Activated CD4-positive, alpha-beta T cell treated with anti-CD3 and anti-CD28 coated beads, Interleukin-2, amount 10 ng/mL, durations not matched to agents 7 days and 5 days (primary cell): Measurements from ENCODE around the gene TMEM89. TPM values are rescaled to one million over a fixed set of nuclear protein-coding genes. Genes with fewer than 3 reads are reported as not detected.

Experiments used
- CTCF ChIA-PET: fragments of 350-600 bp; sonication (Branson Sonifier 250); formaldehyde crosslinking; loops from one replicate; lab custom pipeline; 2021; ENCODE audit warnings: antibody characterized with exemption; lab: Charles Lee
- POLR2A ChIA-PET: fragments of 350-600 bp; sonication (Branson Sonifier 250); formaldehyde crosslinking; loops from one replicate; lab custom pipeline; 2021; ENCODE audit warnings: antibody characterized with exemption; lab: Charles Lee
- DNase-seq: peaks from one replicate; pipeline ENCODE4 v3.0.0-alpha.2; 2020
- H3K27ac Mint-ChIP-seq: one replicate; pipeline ENCODE4 v1.8.0; 2021; ENCODE audit warnings: mild to moderate bottlenecking, moderate library complexity, mixed read lengths
- H3K27me3 Mint-ChIP-seq: one replicate; pipeline ENCODE4 v1.8.0; 2021; ENCODE audit warnings: mixed read lengths
- H3K36me3 Mint-ChIP-seq: one replicate; pipeline ENCODE4 v1.8.0; 2021; ENCODE audit warnings: low read depth, mixed read lengths
- H3K4me1 Mint-ChIP-seq: one replicate; pipeline ENCODE4 v1.8.0; 2021; ENCODE audit warnings: mixed read lengths
- H3K4me3 Mint-ChIP-seq: one replicate; pipeline ENCODE4 v1.8.0; 2021; ENCODE audit warnings: mild to moderate bottlenecking, moderate library complexity, mixed read lengths
- H3K9me3 Mint-ChIP-seq: one replicate; pipeline ENCODE4 v1.8.0; 2021; ENCODE audit warnings: mixed read lengths
- total RNA-seq, 2 experiments: library from RNA; stranded (reverse); gene quantifications; one replicate each; pipeline ENCODE4 v1.2.3, GENCODE V29; 2021

TMEM89 gene
- total RNA-seq, 2 experiments from 2014 or later: 0.32 to 0.33 TPM

DNA sequence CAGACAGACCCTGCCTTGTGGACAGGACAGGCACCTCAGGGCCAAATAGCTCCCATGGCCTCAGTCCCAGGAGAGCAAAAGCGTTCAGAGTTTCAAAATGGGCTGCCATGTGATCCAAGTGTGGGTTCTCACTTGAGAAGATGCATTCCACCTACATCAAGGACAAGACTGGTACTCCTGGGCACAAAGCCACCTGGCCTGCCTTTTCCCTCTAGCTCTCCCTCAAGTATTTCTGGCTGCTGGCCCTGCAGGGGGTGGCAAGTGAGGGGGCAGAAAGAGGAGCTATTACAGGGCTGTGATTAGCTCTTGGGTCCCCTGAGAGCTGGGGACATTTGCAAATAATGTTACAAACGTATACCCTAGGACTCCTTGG lies 20.0 kb downstream of the TMEM89 start:
- Mint-ChIP-seq H3K27ac (no peak overlapping the region), H3K4me3 (no peak overlapping the region), H3K27me3 (no peaks in the 10 kb centered on the region), H3K9me3 (no peaks in the 10 kb centered on the region), H3K36me3 (peaks cover 33% of the 10 kb centered on the region), H3K4me1 (no peaks in the 10 kb centered on the region)
- ChIA-PET CTCF (interaction anchor here (0.6 to 1.0 kb wide), 5 partner anchors 10 to 599 kb away, joined by 3 to 5 read pairs (median 3); no protein-coding TSS in a partner anchor), POLR2A (interaction anchor here (0.6 kb wide), 1 partner anchor 46 kb away, joined by 6 read pairs; no protein-coding TSS in a partner anchor)
- DNase-seq: no peak

DNA sequence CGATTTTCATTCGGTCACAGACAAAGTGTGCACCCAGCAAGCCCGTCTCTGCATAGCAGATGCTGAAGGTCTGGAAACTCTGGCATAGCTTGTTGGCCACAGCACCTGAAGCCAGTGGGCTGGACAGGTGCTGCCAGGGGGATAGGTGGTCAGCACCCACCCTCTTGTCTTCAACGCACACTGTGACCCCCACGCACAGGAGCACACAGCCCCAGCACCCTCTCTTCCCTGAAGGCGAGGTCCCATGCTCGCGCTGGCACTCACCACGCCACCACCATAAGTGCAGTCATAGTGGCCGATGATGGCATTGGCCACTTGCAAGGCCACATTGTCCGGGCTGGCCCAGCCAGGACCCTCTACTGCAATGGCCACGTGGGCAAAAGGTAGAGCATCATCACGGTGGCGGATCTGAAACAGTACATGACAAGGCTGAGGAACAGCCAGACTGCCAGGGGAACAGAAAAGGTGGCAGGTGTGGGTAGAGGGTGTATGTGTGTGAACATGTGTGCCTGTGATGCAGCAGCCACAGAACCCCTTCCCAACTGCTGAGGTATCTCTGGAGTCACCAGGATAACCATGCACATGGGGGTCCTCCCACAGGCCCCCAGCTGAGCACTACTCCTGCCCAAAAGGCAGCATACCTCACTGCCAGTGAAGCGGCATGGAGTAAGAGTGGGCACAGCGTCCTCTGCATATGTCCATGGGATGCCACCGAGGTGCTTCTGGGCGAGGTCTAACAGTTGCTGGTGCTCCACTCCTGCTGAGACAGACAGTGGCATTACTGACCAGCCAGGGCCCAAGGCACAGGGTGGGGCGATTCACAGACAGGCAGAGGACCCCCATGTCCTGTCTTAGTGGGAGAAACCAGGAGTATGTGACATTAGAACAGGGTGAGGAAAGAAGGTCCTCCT lies 20.6 kb downstream of the TMEM89 start:
- Mint-ChIP-seq H3K4me3 (no peak overlapping the region), H3K27me3 (peaks cover 3% of the 10 kb centered on the region), H3K4me1 (no peaks in the 10 kb centered on the region), H3K9me3 (no peaks in the 10 kb centered on the region), H3K27ac (no peak overlapping the region), H3K36me3 (peaks cover 33% of the 10 kb centered on the region)
- no peak for DNase-seq
- POLR2A ChIA-PET: no interaction called here
- CTCF ChIA-PET: interaction anchor here (0.6 kb wide), 1 partner anchor 134 kb away, joined by 3 read pairs; no protein-coding TSS in a partner anchor

DNA sequence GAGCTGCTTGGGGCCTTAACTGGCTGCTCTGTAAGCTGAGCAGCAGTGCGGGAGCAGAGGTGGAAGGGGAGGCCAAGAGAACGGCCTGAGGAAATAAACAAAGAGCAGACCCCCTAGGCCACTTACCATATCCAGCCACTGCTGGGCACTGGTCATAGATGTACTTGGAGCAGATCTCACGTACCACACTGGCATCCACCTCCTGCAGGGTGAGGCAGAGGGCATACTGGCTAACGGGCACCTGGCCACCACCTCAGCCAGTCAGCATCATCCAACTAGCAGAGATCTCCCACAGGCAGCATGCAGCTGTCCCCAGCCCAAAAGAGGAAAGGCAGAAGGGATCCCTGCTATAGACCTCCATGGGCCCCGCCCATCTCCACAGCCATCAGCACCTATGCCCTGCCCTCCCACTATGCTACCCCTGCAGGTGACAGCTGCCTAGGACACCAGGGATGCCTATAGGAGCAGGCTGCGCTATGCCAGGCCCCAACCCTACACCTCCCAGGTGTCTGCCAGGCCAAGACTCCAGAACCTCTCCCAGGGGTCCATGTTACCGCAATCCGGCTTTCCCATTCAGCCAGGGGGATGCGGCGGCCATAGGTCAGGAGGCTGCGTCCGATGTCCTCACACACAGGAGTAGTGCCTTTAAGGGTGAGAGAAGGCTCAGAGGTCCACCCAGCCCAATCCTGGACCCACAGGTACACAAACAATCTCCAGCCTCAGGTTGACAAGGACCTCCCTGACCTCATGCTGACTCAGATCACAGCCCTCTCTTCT lies 21.9 kb downstream of the TMEM89 start:
- POLR2A ChIA-PET: no interaction called here
- CTCF ChIA-PET: no interaction called here
- H3K36me3 Mint-ChIP-seq: peaks cover 25% of the 10 kb centered on the region
- H3K4me1 Mint-ChIP-seq: no peaks in the 10 kb centered on the region
- no peak overlapping the region for H3K27ac Mint-ChIP-seq
- DNase-seq: no peak
- peaks cover 14% of the 10 kb centered on the region for H3K27me3 Mint-ChIP-seq
- no peaks in the 10 kb centered on the region for H3K9me3 Mint-ChIP-seq
- no peak overlapping the region for H3K4me3 Mint-ChIP-seq

DNA sequence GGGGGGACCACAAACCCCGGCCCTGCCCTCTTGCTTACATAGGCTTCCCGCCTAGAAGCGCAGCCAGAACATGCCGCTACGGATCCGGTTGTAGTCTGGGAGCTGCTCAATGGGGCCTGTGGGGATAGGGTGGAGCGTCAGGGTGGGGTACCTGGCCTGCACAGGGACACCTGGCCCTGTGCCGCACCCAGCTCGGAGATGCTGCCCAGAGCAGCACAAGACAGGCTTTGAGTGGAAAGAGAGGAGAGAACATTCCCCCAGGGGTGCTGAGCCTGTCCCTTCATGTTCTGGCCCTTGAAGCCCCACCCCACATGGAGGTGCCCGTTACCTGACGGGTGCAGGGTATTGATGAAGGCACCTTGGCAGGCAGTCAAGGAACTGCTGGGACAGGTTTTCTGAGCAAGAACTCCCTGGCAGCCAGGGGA lies 22.5 kb downstream of the TMEM89 start:
- ChIA-PET CTCF (no interaction called here), POLR2A (no interaction called here)
- peaks cover 19% of the 10 kb centered on the region for H3K36me3 Mint-ChIP-seq
- peaks cover 20% of the 10 kb centered on the region for H3K27me3 Mint-ChIP-seq
- H3K4me1 Mint-ChIP-seq: no peaks in the 10 kb centered on the region
- H3K4me3 Mint-ChIP-seq: no peak overlapping the region
- H3K27ac Mint-ChIP-seq: no peak overlapping the region
- no peaks in the 10 kb centered on the region for H3K9me3 Mint-ChIP-seq
- no peak for DNase-seq

DNA sequence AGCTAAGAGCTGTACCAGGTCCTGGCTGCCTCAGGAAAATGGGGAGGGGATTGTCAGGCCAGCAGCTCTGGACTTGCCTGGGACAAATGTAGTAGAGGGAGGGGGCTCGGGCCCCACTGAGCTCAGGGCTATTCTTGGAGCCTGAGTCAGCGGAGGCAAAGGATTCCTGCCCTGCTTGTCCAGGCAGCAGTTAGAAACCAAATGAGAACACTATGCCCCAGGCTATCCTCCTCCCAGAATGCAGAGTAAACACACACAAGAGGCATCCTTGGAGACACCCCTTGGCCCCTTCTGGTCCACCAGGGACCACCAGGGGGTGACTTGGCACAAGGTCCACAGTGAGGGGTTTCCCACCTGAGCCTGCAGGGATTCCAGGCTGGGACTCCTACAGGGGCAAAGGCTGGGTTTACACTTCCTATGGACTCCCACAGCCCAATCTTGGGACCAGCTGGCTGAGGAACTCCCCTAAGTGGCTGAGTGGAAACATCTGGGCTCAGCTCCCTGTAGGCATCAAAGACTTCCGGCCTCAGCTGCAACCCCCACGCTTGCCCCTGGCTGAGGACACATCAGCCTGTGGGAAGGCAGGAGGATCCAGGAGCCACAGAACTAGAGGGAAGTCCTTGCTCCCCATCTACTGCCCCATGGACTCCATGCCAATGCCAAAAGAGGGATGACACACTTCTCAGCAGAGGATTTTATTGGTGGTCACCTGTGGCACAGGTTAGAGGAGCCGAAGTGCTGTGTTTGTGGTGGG lies 23.1 kb downstream of the TMEM89 start:
- Mint-ChIP-seq H3K4me1 (no peaks in the 10 kb centered on the region), H3K27ac (no peak overlapping the region), H3K9me3 (no peaks in the 10 kb centered on the region), H3K36me3 (peaks cover 19% of the 10 kb centered on the region), H3K27me3 (peaks cover 21% of the 10 kb centered on the region), H3K4me3 (no peak overlapping the region)
- ChIA-PET CTCF (interaction anchor here (1.8 to 2.4 kb wide), 2 partner anchors 11 to 163 kb away, joined by 4 to 8 read pairs; no protein-coding TSS in a partner anchor), POLR2A (no interaction called here)
- no peak for DNase-seq

DNA sequence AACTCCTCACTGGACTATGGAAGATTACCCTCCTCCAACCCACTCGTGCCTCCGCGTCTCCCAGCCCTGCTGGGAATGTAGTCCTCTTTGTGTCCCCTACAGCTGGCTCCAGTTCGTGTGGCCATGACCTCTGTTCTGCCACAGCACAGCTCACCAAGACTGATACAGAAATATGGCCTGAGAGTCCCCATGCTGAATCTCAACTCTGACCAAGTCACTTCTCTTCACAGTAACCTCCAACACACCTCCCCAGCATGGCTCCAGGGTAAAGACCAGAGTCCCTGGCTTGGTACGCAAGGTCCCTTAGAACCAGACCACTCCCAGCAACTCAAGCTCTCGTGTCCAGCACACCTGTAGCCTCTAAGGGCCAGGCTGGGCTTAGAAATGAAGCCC lies 24.2 kb downstream of the TMEM89 start:
- Mint-ChIP-seq H3K36me3 (peaks cover 10% of the 10 kb centered on the region), H3K4me3 (no peak overlapping the region), H3K27me3 (peaks cover 21% of the 10 kb centered on the region), H3K9me3 (no peaks in the 10 kb centered on the region), H3K27ac (peak overlapping the region; percentile 28), H3K4me1 (no peaks in the 10 kb centered on the region)
- POLR2A ChIA-PET: no interaction called here
- CTCF ChIA-PET: interaction anchor here (0.9 to 2.4 kb wide), 5 partner anchors 10 to 161 kb away, joined by 3 to 8 read pairs (median 4); partner anchors contain the start of gene UQCRC1
- no peak for DNase-seq

DNA sequence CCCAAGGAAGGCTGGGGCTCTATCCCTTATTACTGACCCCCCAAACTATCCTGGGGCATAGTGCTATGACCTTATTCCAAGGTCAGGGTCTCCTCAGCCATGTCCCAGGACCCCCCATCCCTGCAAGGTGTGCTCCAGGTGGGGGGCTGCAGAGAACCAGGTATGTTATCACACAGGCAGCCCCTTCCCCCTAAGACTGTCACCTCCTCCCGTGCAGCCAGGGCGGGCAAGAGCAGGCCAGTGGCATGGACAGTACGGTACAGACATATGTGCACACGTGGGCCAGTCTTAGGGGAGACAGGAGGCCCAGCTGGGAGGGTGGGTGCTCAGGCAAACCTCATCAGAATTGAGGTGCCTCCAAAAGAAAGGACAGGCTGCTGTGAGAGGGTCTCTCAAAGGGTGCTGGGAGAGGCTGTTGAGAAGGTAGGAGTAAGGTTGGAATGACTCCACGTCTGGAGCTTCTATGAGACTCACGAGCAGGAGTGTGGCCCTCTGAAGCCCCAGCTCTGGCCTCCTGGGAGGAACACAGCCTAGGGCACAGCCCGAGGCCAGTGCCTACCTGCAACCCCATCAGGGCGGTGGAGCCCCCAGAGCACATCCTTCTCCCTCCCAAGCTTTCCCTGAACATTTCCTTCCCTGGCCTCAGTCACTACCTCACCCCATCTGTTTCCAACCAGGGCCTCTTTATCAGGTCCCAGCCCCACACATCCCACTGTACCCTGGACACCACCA lies 24.7 kb downstream of the TMEM89 start:
- Mint-ChIP-seq H3K27me3 (peaks cover 21% of the 10 kb centered on the region), H3K36me3 (peaks cover 7% of the 10 kb centered on the region), H3K4me3 (no peak overlapping the region), H3K27ac (no peak overlapping the region), H3K4me1 (no peaks in the 10 kb centered on the region), H3K9me3 (no peaks in the 10 kb centered on the region)
- POLR2A ChIA-PET: no interaction called here
- DNase-seq: no peak
- CTCF ChIA-PET: interaction anchor here (0.9 to 2.4 kb wide), 5 partner anchors 9 to 161 kb away, joined by 3 to 8 read pairs (median 4); partner anchors contain the start of gene UQCRC1

DNA sequence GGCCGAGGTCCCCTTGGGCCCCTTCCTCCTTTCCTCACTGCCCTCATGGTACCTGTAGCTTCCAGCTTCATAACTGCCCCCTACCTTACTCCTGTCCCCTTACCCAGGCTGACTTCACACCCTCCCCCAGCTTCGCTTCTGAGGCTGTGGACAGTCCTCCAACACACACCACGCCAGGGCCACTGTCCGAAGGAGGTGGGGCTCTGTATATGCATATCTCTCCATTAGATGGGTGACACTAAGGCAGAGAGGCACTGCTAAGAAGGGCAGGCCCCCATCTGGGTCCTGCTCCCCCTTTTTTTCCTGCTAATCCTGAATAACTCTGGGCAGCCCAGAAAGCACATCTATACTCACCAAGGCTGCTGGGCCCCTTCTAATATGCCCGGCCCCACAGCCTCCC lies 25.4 kb downstream of the TMEM89 start:
- CTCF ChIA-PET: interaction anchor here (0.7 to 2.4 kb wide), 2 partner anchors 8 to 160 kb away, joined by 3 to 8 read pairs; no protein-coding TSS in a partner anchor
- Mint-ChIP-seq H3K9me3 (no peaks in the 10 kb centered on the region), H3K36me3 (peaks cover 7% of the 10 kb centered on the region), H3K27me3 (peaks cover 21% of the 10 kb centered on the region), H3K4me1 (no peaks in the 10 kb centered on the region), H3K27ac (no peak overlapping the region), H3K4me3 (no peak overlapping the region)
- no peak for DNase-seq
- POLR2A ChIA-PET: no interaction called here

DNA sequence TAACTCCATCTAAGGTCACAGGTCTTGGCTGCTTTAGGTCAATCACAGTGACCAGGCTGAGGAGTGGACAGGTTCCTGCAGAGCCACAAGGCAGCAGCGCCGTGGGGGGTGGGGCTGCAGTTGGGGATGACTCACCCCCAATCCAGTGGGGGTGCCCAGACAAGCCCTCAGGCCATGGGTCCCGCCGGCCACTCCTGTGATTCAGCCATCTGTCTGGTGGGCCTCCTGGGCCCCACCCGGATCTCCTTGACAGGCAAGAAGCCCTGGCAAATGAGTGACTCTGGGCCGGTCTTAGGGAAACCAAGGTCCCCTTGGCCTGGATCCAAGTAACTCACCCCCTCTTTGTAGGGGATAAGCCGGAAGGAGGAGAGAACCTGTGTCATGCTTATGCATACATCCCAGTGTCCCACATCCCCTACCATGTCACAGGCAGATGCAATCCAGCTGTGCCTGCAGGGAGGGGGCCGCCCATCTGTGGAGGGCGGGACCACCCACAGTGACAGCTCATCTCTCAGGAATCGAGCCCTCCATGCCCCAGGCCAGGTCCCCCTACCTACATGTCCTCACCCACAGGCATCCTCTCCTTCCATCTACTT lies 25.9 kb downstream of the TMEM89 start:
- DNase-seq: no peak
- Mint-ChIP-seq H3K27me3 (peaks cover 21% of the 10 kb centered on the region), H3K4me3 (no peak overlapping the region), H3K27ac (no peak overlapping the region), H3K9me3 (no peaks in the 10 kb centered on the region), H3K4me1 (no peaks in the 10 kb centered on the region), H3K36me3 (peaks cover 4% of the 10 kb centered on the region)
- CTCF ChIA-PET: interaction anchor here (0.7 kb wide), 1 partner anchor 9 kb away, joined by 3 read pairs; no protein-coding TSS in a partner anchor
- POLR2A ChIA-PET: no interaction called here

DNA sequence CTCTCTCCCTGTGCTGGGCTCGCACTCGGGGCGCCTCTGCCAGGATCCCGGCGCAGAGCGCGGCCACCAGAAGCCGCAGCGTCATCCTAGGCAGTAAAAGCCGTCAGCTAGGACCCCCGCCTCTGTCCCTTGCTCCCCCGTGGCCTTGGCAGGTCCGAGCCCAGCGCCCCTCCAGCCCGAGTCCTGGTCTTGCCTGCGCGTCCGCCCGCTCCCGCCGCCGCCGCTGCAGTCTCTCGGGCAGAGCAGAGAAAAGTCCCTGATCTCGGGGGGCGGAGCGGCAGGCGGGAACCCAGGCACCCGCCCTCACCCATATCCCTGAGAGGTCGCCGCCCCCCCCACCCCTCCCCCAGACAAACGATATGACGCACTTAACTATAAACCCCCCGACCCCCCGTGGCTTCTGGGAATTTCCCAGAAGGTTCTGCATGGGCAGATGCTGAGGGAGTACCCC lies 26.5 kb downstream of the TMEM89 start, which contains the start of gene COL7A1:
TSS of gene COL7A1 (minus strand) at position 255 of the 451 bp plus-strand sequence. CDS start at position 85, 170 bp downstream.
- Mint-ChIP-seq H3K9me3 (no peaks in the 10 kb centered on the region), H3K4me3 (no peak within 1 kb of the TSS), H3K27ac (no peak within 1 kb of the TSS), H3K4me1 (no peaks in the 10 kb centered on the region), H3K27me3 (peaks cover 21% of the 10 kb centered on the region), H3K36me3 (peaks cover 2% of the 10 kb centered on the region)
- CTCF ChIA-PET: no interaction called here
- POLR2A ChIA-PET: no interaction called here
- no peak for DNase-seq

DNA sequence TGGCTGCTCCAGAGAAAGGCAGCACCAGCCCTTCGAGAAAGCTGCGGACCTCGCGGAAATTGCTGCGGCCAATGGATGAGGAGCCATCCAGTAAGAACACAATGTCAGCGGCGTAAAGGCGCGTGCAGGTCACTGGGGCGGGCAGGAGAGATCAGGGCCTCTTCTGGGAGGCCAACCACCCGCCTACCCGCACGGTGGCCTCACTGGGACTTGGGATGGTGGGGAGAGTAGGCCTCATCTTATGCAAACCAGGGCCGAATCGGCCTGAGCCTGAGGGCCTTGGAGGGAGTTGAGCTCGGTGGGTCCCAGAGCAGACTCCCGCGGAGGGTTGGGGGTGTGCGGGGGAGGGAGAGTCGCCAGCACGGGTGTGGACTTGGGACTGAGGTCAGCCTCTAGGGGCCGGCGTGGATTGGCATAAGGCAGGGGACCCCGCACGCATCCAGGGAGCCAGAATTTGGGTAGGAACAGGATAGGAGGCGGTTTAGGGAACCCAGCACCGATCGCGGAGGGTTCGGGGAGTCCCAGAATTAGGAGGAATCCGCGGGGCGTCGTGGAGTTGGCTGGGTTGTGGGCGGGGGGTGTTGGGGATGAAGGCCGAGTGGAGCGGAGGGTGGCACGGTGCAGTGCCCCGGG lies 27.0 kb downstream of the TMEM89 start:
- POLR2A ChIA-PET: no interaction called here
- Mint-ChIP-seq H3K27me3 (peaks cover 21% of the 10 kb centered on the region), H3K36me3 (peaks cover 2% of the 10 kb centered on the region), H3K4me1 (no peaks in the 10 kb centered on the region), H3K27ac (no peak overlapping the region), H3K4me3 (no peak overlapping the region), H3K9me3 (no peaks in the 10 kb centered on the region)
- CTCF ChIA-PET: no interaction called here
- no peak for DNase-seq
